ENCODE measurements around the gene HOXC13. TPM values are rescaled to one million over a fixed set of nuclear protein-coding genes. Genes with fewer than 3 reads are reported as not detected.

The HOXC13 gene
- total RNA-seq, 2 experiments from 2014 or later = not detected

GRCh38 chr12:53952871-53953734, 14.5 kb downstream of the HOXC13 start:
- DNase-seq (no peak), ATAC-seq (no peak)
- no peaks in the 10 kb centered on the region for H3K9me3 Mint-ChIP-seq (ENCODE audit: insufficient read depth)
- H3K4me3 Mint-ChIP-seq = peak overlapping the region; percentile 31
- ChIA-PET CTCF (interaction anchor here (1.0 to 1.7 kb wide), 4 partner anchors 53 to 263 kb away, joined by 3 to 5 read pairs (median 3); no protein-coding TSS in a partner anchor), POLR2A (interaction anchor here (0.7 to 1.0 kb wide), 2 partner anchors 13 to 16 kb away, joined by 3 to 6 read pairs; no protein-coding TSS in a partner anchor)
- H3K27ac Mint-ChIP-seq = peak overlapping the region; percentile 20
- peaks cover 93% of the 10 kb centered on the region for H3K27me3 Mint-ChIP-seq (ENCODE audit: low read depth)
- H3K36me3 Mint-ChIP-seq (ENCODE audit: low read depth) = peaks cover 9% of the 10 kb centered on the region
- peaks cover 14% of the 10 kb centered on the region for H3K4me1 Mint-ChIP-seq (ENCODE audit: low read depth)

GRCh38 chr12:53953831-53954693, 15.4 kb downstream of the HOXC13 start:
- POLR2A ChIA-PET = interaction anchor here (0.7 to 1.0 kb wide), 2 partner anchors 14 to 17 kb away, joined by 3 to 6 read pairs; no protein-coding TSS in a partner anchor
- H3K27me3 Mint-ChIP-seq (ENCODE audit: low read depth) = peaks cover 92% of the 10 kb centered on the region
- no peaks in the 10 kb centered on the region for H3K9me3 Mint-ChIP-seq (ENCODE audit: insufficient read depth)
- peak overlapping the region; percentile 34 for H3K27ac Mint-ChIP-seq
- H3K4me3 Mint-ChIP-seq = peak overlapping the region; percentile 8
- CTCF ChIA-PET = interaction anchor here (0.6 to 1.7 kb wide), 6 partner anchors 31 to 247 kb away, joined by 3 to 5 read pairs (median 3); partner anchors contain the start of gene HOXC10
- DNase-seq (no peak), ATAC-seq (no peak)
- peaks cover 14% of the 10 kb centered on the region for H3K4me1 Mint-ChIP-seq (ENCODE audit: low read depth)
- H3K36me3 Mint-ChIP-seq (ENCODE audit: low read depth) = peaks cover 9% of the 10 kb centered on the region

GRCh38 chr12:53954694-53955035, 16.0 kb downstream of the HOXC13 start, which contains the start of gene HOXC12:
Gene HOXC12 (plus strand): TSS chr12:53954903. CDS start chr12:53954930, 27 bp downstream.
- Mint-ChIP-seq H3K4me3 (peak within 1 kb of the TSS; percentile 8), H3K27me3 (ENCODE audit: low read depth) (peaks cover 92% of the 10 kb centered on the region), H3K4me1 (ENCODE audit: low read depth) (peaks cover 14% of the 10 kb centered on the region), H3K27ac (peak within 1 kb of the TSS; percentile 34), H3K36me3 (ENCODE audit: low read depth) (peaks cover 9% of the 10 kb centered on the region), H3K9me3 (ENCODE audit: insufficient read depth) (no peaks in the 10 kb centered on the region)
- ChIA-PET CTCF (interaction anchor here (0.6 to 1.7 kb wide), 4 partner anchors 31 to 247 kb away, joined by 3 to 5 read pairs (median 4); partner anchors contain the start of gene HOXC10), POLR2A (no interaction called here)
- DNase-seq (no peak), ATAC-seq (no peak)

GRCh38 chr12:53955036-53955775, 16.6 kb downstream of the HOXC13 start:
- Mint-ChIP-seq H3K36me3 (ENCODE audit: low read depth) (peaks cover 9% of the 10 kb centered on the region), H3K27ac (no peak overlapping the region), H3K27me3 (ENCODE audit: low read depth) (peaks cover 92% of the 10 kb centered on the region), H3K9me3 (ENCODE audit: insufficient read depth) (no peaks in the 10 kb centered on the region), H3K4me1 (ENCODE audit: low read depth) (peaks cover 14% of the 10 kb centered on the region), H3K4me3 (no peak overlapping the region)
- DNase-seq (no peak), ATAC-seq (no peak)
- CTCF ChIA-PET = no interaction called here
- POLR2A ChIA-PET = no interaction called here

GRCh38 chr12:53955776-53956250, 17.2 kb downstream of the HOXC13 start:
- no peak for ATAC-seq
- Mint-ChIP-seq H3K27ac (peak overlapping the region; percentile 55), H3K9me3 (ENCODE audit: insufficient read depth) (no peaks in the 10 kb centered on the region), H3K36me3 (ENCODE audit: low read depth) (peaks cover 9% of the 10 kb centered on the region), H3K4me3 (peak overlapping the region; percentile 29), H3K4me1 (ENCODE audit: low read depth) (peaks cover 14% of the 10 kb centered on the region), H3K27me3 (ENCODE audit: low read depth) (peaks cover 92% of the 10 kb centered on the region)
- POLR2A ChIA-PET = no interaction called here
- DNase-seq = no peak
- CTCF ChIA-PET = no interaction called here

- CTCF ChIA-PET = no interaction called here
- Mint-ChIP-seq H3K36me3 (ENCODE audit: low read depth) (peaks cover 9% of the 10 kb centered on the region), H3K27me3 (ENCODE audit: low read depth) (peaks cover 91% of the 10 kb centered on the region), H3K4me1 (ENCODE audit: low read depth) (peaks cover 14% of the 10 kb centered on the region), H3K4me3 (peak overlapping the region; percentile 29), H3K9me3 (ENCODE audit: insufficient read depth) (no peaks in the 10 kb centered on the region), H3K27ac (peak overlapping the region; percentile 55)
- DNase-seq (no peak), ATAC-seq (no peak)
- POLR2A ChIA-PET = no interaction called here
These were observed 17.7 kb downstream of the HOXC13 start for GRCh38 chr12:53956251-53956887.

- Mint-ChIP-seq H3K27ac (no peak overlapping the region), H3K4me3 (no peak overlapping the region), H3K4me1 (ENCODE audit: low read depth) (peaks cover 14% of the 10 kb centered on the region), H3K9me3 (ENCODE audit: insufficient read depth) (no peaks in the 10 kb centered on the region), H3K36me3 (ENCODE audit: low read depth) (peaks cover 9% of the 10 kb centered on the region), H3K27me3 (ENCODE audit: low read depth) (peaks cover 91% of the 10 kb centered on the region)
- no peak for ATAC-seq
- CTCF ChIA-PET = no interaction called here
- no peak for DNase-seq
- POLR2A ChIA-PET = no interaction called here
These were observed 18.4 kb downstream of the HOXC13 start for GRCh38 chr12:53956914-53957536.

- Mint-ChIP-seq H3K36me3 (ENCODE audit: low read depth) (peaks cover 9% of the 10 kb centered on the region), H3K27me3 (ENCODE audit: low read depth) (peaks cover 88% of the 10 kb centered on the region), H3K9me3 (ENCODE audit: insufficient read depth) (no peaks in the 10 kb centered on the region), H3K27ac (no peak overlapping the region), H3K4me1 (ENCODE audit: low read depth) (peaks cover 14% of the 10 kb centered on the region), H3K4me3 (no peak overlapping the region)
- ChIA-PET CTCF (interaction anchor here (1.0 to 1.2 kb wide), 2 partner anchors 13 to 243 kb away, joined by 3 read pairs; no protein-coding TSS in a partner anchor), POLR2A (no interaction called here)
- DNase-seq (no peak), ATAC-seq (no peak)
These were observed 19.5 kb downstream of the HOXC13 start for GRCh38 chr12:53958128-53958527.

GRCh38 chr12:53959314-53959713, 20.7 kb downstream of the HOXC13 start:
- H3K4me3 Mint-ChIP-seq = no peak overlapping the region
- DNase-seq (no peak), ATAC-seq (no peak)
- CTCF ChIA-PET = interaction anchor here (0.7 to 1.2 kb wide), 3 partner anchors 46 to 256 kb away, joined by 3 read pairs; no protein-coding TSS in a partner anchor
- H3K27me3 Mint-ChIP-seq (ENCODE audit: low read depth) = peaks cover 88% of the 10 kb centered on the region
- no peak overlapping the region for H3K27ac Mint-ChIP-seq
- POLR2A ChIA-PET = interaction anchor here (0.7 kb wide), 1 partner anchor 8 kb away, joined by 3 read pairs; no protein-coding TSS in a partner anchor
- no peaks in the 10 kb centered on the region for H3K9me3 Mint-ChIP-seq (ENCODE audit: insufficient read depth)
- peaks cover 21% of the 10 kb centered on the region for H3K4me1 Mint-ChIP-seq (ENCODE audit: low read depth)
- peaks cover 4% of the 10 kb centered on the region for H3K36me3 Mint-ChIP-seq (ENCODE audit: low read depth)

GRCh38 chr12:53960187-53961024, 21.8 kb downstream of the HOXC13 start:
- ChIA-PET POLR2A (no interaction called here), CTCF (no interaction called here)
- Mint-ChIP-seq H3K27me3 (ENCODE audit: low read depth) (peaks cover 92% of the 10 kb centered on the region), H3K36me3 (ENCODE audit: low read depth) (peaks cover 4% of the 10 kb centered on the region), H3K27ac (peak overlapping the region; percentile 3), H3K4me1 (ENCODE audit: low read depth) (peaks cover 27% of the 10 kb centered on the region), H3K4me3 (peak overlapping the region; percentile 33), H3K9me3 (ENCODE audit: insufficient read depth) (no peaks in the 10 kb centered on the region)
- no peak for ATAC-seq
- DNase-seq = no peak

All from activated CD8-positive, alpha-beta T cell treated with anti-CD3 and anti-CD28 coated beads, Interleukin-2, amount 10 ng/mL, durations not matched to agents 7 days and 5 days (primary cell).